Kidney glomerular epithelial cell (primary cell): ENCODE data around the gene C20orf204.
"Not testable (repeated sequence)": the region's sequence is repeated elsewhere in the genome, so short reads cannot be mapped to it uniquely, and the experiment has no call there.

ENCODE experiments used
- DNase-seq: peaks from one replicate; lab custom pipeline; 2025; lab: John Stamatoyannopoulos, UW

The C20orf204 gene

GRCh38 chr20:64083378-64083803 lies 47.4 kb downstream of the C20orf204 start:
- peak; percentile 9 for DNase-seq

- DNase-seq, result no peak
These were observed 48.1 kb downstream of the C20orf204 start, which contains the start of gene LKAAEAR1 for GRCh38 chr20:64083804-64084684. LKAAEAR1 (minus strand) TSS chr20:64084398; CDS start chr20:64084219, 179 bp downstream.

- DNase-seq, result no peak
These were observed 48.7 kb downstream of the C20orf204 start for GRCh38 chr20:64084685-64085152.

- no peak for DNase-seq
These were observed 50.8 kb downstream of the C20orf204 start for GRCh38 chr20:64086801-64087200.

GRCh38 chr20:64087226-64087825 lies 51.3 kb downstream of the C20orf204 start:
- not testable (repeated sequence) for DNase-seq

GRCh38 chr20:64088586-64088985 lies 52.6 kb downstream of the C20orf204 start:
- not testable (repeated sequence) for DNase-seq
